CD4-positive, alpha-beta T cell (primary cell): ENCODE data around the gene SLC2A3. TPM values are rescaled to one million over a fixed set of nuclear protein-coding genes. Genes with fewer than 3 reads are reported as not detected.
"Not testable (repeated sequence)": the region's sequence is repeated elsewhere in the genome, so short reads cannot be mapped to it uniquely, and the experiment has no call there.

Source experiments
- ATAC-seq: fragments of 200-7000 bp; cut with Tn5 transposase; one replicate; pipeline ENCODE4 v1.10.0; 2022; ENCODE audit warnings: mild to moderate bottlenecking; ENCODE audit not compliant: poor library complexity
- CTCF ChIA-PET: fragments of 350-600 bp; sonication (Branson Sonifier 250); formaldehyde crosslinking; loops from one replicate; lab custom pipeline; 2021; ENCODE audit warnings: antibody characterized with exemption, inconsistent platforms; lab: Charles Lee
- POLR2A ChIA-PET: fragments of 350-600 bp; sonication (Branson Sonifier 250); formaldehyde crosslinking; loops from one replicate; lab custom pipeline; 2021; ENCODE audit warnings: antibody characterized with exemption, inconsistent platforms; lab: Charles Lee
- DNase-seq, 14 experiments: peaks; one replicate each; pipeline ENCODE4 v3.0.0-alpha.2; 2013 to 2020; ENCODE audit warnings: mixed read lengths in 2 of 14
- H3K27ac ChIP-seq, 2 donors: one replicate each; pipeline versions ENCODE4 v1.5.1 to v1.7.0; 2013; ENCODE audit warnings: low read length in 2 of 2, low read depth in 1 of 2, mild to moderate bottlenecking in 1 of 2
- H3K27me3 ChIP-seq, 2 experiments: 1 replicate in 1 of 2; 2 replicates in 1 of 2; pipeline versions ENCODE4 v1.6.1 to v1.7.0; 2013; ENCODE audit warnings: low read length in 2 of 2, control low read depth in 1 of 2, mild to moderate bottlenecking in 1 of 2, moderate library complexity in 1 of 2; ENCODE audit not compliant: insufficient read depth in 2 of 2, control insufficient read depth in 1 of 2
- H3K36me3 ChIP-seq: one replicate; pipeline ENCODE4 v1.6.1; 2013; ENCODE audit warnings: low read length, control low read depth; ENCODE audit not compliant: insufficient read depth
- H3K4me1 ChIP-seq: one replicate; pipeline ENCODE4 v1.6.1; 2013; ENCODE audit warnings: low read length, control low read depth; ENCODE audit not compliant: insufficient read depth
- H3K4me3 ChIP-seq: one replicate; pipeline ENCODE4 v1.5.1; 2013; ENCODE audit warnings: mild to moderate bottlenecking, low read length, moderate library complexity
- H3K9me3 ChIP-seq, 2 experiments: 1 replicate in 1 of 2; 2 replicates in 1 of 2; pipeline versions ENCODE4 v1.6.1 to v1.7.0; 2013; ENCODE audit warnings: low read length in 2 of 2, mild to moderate bottlenecking in 2 of 2, control low read depth in 1 of 2, moderate library complexity in 1 of 2; ENCODE audit not compliant: control insufficient read depth in 1 of 2, insufficient read depth in 1 of 2
- H3K27ac Mint-ChIP-seq: one replicate; pipeline ENCODE4 v1.8.0; 2020; ENCODE audit warnings: mixed read lengths
- H3K27me3 Mint-ChIP-seq: one replicate; pipeline ENCODE4 v1.8.0; 2021; ENCODE audit warnings: mixed read lengths
- H3K36me3 Mint-ChIP-seq: one replicate; pipeline ENCODE4 v1.8.0; 2021; ENCODE audit warnings: low read depth, mixed read lengths
- H3K4me1 Mint-ChIP-seq: one replicate; pipeline ENCODE4 v1.8.0; 2021; ENCODE audit warnings: low read depth, mixed read lengths
- H3K4me3 Mint-ChIP-seq: one replicate; pipeline ENCODE4 v1.8.0; 2020; ENCODE audit warnings: mild to moderate bottlenecking, mixed read lengths
- H3K9me3 Mint-ChIP-seq: one replicate; pipeline ENCODE4 v1.8.0; 2020; ENCODE audit warnings: mixed read lengths
- CTCF ChIP-seq: fragments of 200-600 bp; IDR thresholded peaks from one replicate; pipeline ENCODE4 v1.8.0; 2022; ENCODE audit warnings: antibody characterized with exemption, mild to moderate bottlenecking
- intact Hi-C, 2 experiments: fragments of 100-400 bp; cut with DNase I in 1 of 2; cut with micrococcal nuclease in 1 of 2; formaldehyde crosslinking; loops; one replicate each; pipeline versions ENCODE4 v1.15.1 to v1.9.0; 2023 to 2025; cut with DNase I, micrococcal nuclease
- total RNA-seq, 174 experiments: library from RNA in 2 of 174; stranded (reverse) in 2 of 174; gene quantifications; one replicate each; pipeline ENCODE4 v1.2.3 and lab custom pipeline; 2021 to 2026

Gene SLC2A3
- total RNA-seq, 2 experiments from 2014 or later: 929 to 939 TPM

- ATAC-seq (no peak), DNase-seq (peak in 3 of 14 experiments; percentile 7 to 36 (median 32))
- H3K36me3 ChIP-seq: no peaks in the 10 kb centered on the region
- no peaks in the 10 kb centered on the region for H3K9me3 Mint-ChIP-seq
- H3K4me1 ChIP-seq: no peaks in the 10 kb centered on the region
- no peak overlapping the region for H3K27ac ChIP-seq
- no peak for TF ChIP-seq CTCF
- H3K4me1 Mint-ChIP-seq: no peaks in the 10 kb centered on the region
- H3K9me3 ChIP-seq: no peaks in the 10 kb centered on the region
- no peaks in the 10 kb centered on the region for H3K36me3 Mint-ChIP-seq
- CTCF ChIA-PET: no interaction called here
- POLR2A ChIA-PET: interaction anchor here (0.6 to 1.1 kb wide), 2 partner anchors 11 to 13 kb away, joined by 3 to 7 read pairs; partner anchors contain the start of gene SLC2A3
- no peak overlapping the region for H3K27ac Mint-ChIP-seq
- H3K27me3 ChIP-seq: no peaks in the 10 kb centered on the region
- H3K4me3 ChIP-seq: no peak overlapping the region
- H3K4me3 Mint-ChIP-seq: no peak overlapping the region
- intact Hi-C loops: no loop called here
- no peaks in the 10 kb centered on the region for H3K27me3 Mint-ChIP-seq
Measured at GRCh38 chr12:7948589-7949260, 12.7 kb upstream of the SLC2A3 start.

GRCh38 chr12:7947011-7947410, 11.0 kb upstream of the SLC2A3 start:
- ChIA-PET CTCF (interaction anchor here (1.9 kb wide), 1 partner anchor 14 kb away, joined by 10 read pairs; no protein-coding TSS in a partner anchor), POLR2A (interaction anchor here (2.3 kb wide), 1 partner anchor 13 kb away, joined by 12 read pairs; no protein-coding TSS in a partner anchor)
- DNase-seq: no peak
- no peak overlapping the region for H3K4me3 Mint-ChIP-seq
- H3K27me3 Mint-ChIP-seq: no peaks in the 10 kb centered on the region
- H3K4me3 ChIP-seq: no peak overlapping the region
- no peaks in the 10 kb centered on the region for H3K36me3 ChIP-seq
- H3K4me1 ChIP-seq: no peaks in the 10 kb centered on the region
- intact Hi-C loops: no loop called here
- H3K27me3 ChIP-seq: no peaks in the 10 kb centered on the region
- no peaks in the 10 kb centered on the region for H3K9me3 ChIP-seq
- ATAC-seq: no peak
- no peak overlapping the region for H3K27ac Mint-ChIP-seq
- H3K9me3 Mint-ChIP-seq: no peaks in the 10 kb centered on the region
- H3K4me1 Mint-ChIP-seq: no peaks in the 10 kb centered on the region
- H3K36me3 Mint-ChIP-seq: no peaks in the 10 kb centered on the region
- H3K27ac ChIP-seq: no peak overlapping the region
- no peak for TF ChIP-seq CTCF

- H3K4me1 Mint-ChIP-seq, ATAC-seq, H3K4me3 Mint-ChIP-seq, DNase-seq, H3K27me3 Mint-ChIP-seq, H3K36me3 Mint-ChIP-seq, H3K27me3 ChIP-seq, H3K27ac ChIP-seq, intact Hi-C loops, H3K4me3 ChIP-seq, H3K9me3 ChIP-seq, H3K9me3 Mint-ChIP-seq, H3K27ac Mint-ChIP-seq, H3K36me3 ChIP-seq, POLR2A ChIA-PET, H3K4me1 ChIP-seq: not testable (repeated sequence)
- CTCF ChIA-PET: interaction anchor here (0.6 kb wide), 1 partner anchor 8 kb away, joined by 6 read pairs; no protein-coding TSS in a partner anchor
Measured at GRCh38 chr12:7944760-7945159, 8.8 kb upstream of the SLC2A3 start.
